ENCODE results near the gene LTB4R2. TPM values are rescaled to one million over a fixed set of nuclear protein-coding genes. Genes with fewer than 3 reads are reported as not detected.

LTB4R2 gene
- total RNA-seq, 2 donors from 2014 or later, result 19.5 to 27.3 TPM

DNA sequence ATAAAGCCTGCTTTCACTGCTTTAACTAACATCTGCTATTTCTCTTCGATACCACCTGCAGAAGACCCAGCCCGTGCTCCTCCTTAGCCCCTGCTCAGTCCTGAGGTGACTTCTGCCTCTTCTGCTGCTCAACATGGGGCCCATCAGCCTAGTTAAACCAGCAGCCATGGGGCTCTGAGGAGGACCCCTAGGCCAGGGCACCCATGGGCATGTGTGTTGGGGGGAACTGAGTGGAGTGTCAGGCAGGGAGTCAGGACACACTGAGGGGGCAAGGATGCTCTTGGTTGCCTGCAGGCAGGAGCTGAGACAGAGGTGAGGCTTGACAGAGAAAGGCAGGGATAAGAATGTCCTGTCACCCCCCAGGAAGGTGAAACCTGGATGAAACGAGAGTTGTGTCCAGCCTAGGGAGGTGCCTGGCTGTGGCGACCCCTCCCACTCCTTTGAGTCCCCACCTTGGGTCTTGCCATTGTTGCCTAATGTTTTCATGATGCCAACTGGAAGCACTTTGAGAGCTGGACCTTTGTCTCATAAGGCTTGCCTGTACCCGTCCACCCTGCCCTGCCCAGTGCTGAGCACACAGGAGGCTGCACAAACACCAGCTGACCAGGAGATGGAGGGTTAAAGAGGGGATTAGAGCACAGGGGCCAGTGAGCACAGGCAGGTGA, 26.0 kb upstream of the LTB4R2 start:
- Histone ChIP-seq H3K36me3 (no peaks in the 10 kb centered on the region), H3K4me3 (no peak overlapping the region), H3K9me3 (no peaks in the 10 kb centered on the region), H3K4me1 (replicated peaks) (no peaks in the 10 kb centered on the region), H3K27me3 (replicated peaks; ENCODE audit: insufficient read depth) (no peaks in the 10 kb centered on the region), H3K27ac (no peak overlapping the region)
- DNase-seq (ENCODE audit: low spot score), result no peak
- TF ChIP-seq POLR2A (IDR thresholded peaks at IDR 0.05) (no peak), POLR2AphosphoS5 (IDR thresholded peaks at IDR 0.05) (no peak)
- TF ChIP-seq, protein P1, sequence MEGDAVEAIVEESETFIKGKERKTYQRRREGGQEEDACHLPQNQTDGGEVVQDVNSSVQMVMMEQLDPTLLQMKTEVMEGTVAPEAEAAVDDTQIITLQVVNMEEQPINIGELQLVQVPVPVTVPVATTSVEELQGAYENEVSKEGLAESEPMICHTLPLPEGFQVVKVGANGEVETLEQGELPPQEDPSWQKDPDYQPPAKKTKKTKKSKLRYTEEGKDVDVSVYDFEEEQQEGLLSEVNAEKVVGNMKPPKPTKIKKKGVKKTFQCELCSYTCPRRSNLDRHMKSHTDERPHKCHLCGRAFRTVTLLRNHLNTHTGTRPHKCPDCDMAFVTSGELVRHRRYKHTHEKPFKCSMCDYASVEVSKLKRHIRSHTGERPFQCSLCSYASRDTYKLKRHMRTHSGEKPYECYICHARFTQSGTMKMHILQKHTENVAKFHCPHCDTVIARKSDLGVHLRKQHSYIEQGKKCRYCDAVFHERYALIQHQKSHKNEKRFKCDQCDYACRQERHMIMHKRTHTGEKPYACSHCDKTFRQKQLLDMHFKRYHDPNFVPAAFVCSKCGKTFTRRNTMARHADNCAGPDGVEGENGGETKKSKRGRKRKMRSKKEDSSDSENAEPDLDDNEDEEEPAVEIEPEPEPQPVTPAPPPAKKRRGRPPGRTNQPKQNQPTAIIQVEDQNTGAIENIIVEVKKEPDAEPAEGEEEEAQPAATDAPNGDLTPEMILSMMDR (IDR thresholded peaks at IDR 0.05), result no peak
- 78% methylated on average over 5 of the region's 5 CpGs for WGBS
- intact Hi-C loops (cut with DNase I), result no loop called here

GRCh38 chr14:24284501-24285035, 25.4 kb upstream of the LTB4R2 start:
- H3K4me1 ChIP-seq (replicated peaks), result no peaks in the 10 kb centered on the region
- H3K36me3 ChIP-seq, result no peaks in the 10 kb centered on the region
- no peaks in the 10 kb centered on the region for H3K27me3 ChIP-seq (replicated peaks; ENCODE audit: insufficient read depth)
- DNase-seq (ENCODE audit: low spot score), result no peak
- intact Hi-C loops (cut with DNase I), result no loop called here
- no peak for TF ChIP-seq POLR2AphosphoS5 (IDR thresholded peaks at IDR 0.05)
- TF ChIP-seq, protein P1 (IDR thresholded peaks at IDR 0.05), result no peak
- no peak for TF ChIP-seq POLR2A (IDR thresholded peaks at IDR 0.05)
- no peaks in the 10 kb centered on the region for H3K9me3 ChIP-seq
- H3K27ac ChIP-seq, result no peak overlapping the region
- no peak overlapping the region for H3K4me3 ChIP-seq
- WGBS, result 78% methylated on average over 11 of the region's 11 CpGs

GRCh38 chr14:24285351-24285750, 24.6 kb upstream of the LTB4R2 start:
- Histone ChIP-seq H3K4me3 (no peak overlapping the region), H3K27me3 (replicated peaks; ENCODE audit: insufficient read depth) (no peaks in the 10 kb centered on the region), H3K36me3 (no peaks in the 10 kb centered on the region), H3K9me3 (no peaks in the 10 kb centered on the region), H3K4me1 (replicated peaks) (no peaks in the 10 kb centered on the region), H3K27ac (no peak overlapping the region)
- 57% methylated on average over 4 of the region's 4 CpGs for WGBS
- TF ChIP-seq POLR2AphosphoS5 (IDR thresholded peaks at IDR 0.05) (no peak), POLR2A (IDR thresholded peaks at IDR 0.05) (no peak)
- DNase-seq (ENCODE audit: low spot score), result no peak
- intact Hi-C loops (cut with DNase I), result no loop called here

GRCh38 chr14:24286996-24287395, 22.9 kb upstream of the LTB4R2 start:
- H3K4me3 ChIP-seq, result no peak overlapping the region
- TF ChIP-seq POLR2AphosphoS5 (IDR thresholded peaks at IDR 0.05) (no peak), POLR2A (IDR thresholded peaks at IDR 0.05) (no peak)
- TF ChIP-seq, protein P1 (IDR thresholded peaks at IDR 0.05), result no peak
- intact Hi-C loops (cut with DNase I), result no loop called here
- H3K27ac ChIP-seq, result no peak overlapping the region
- no peaks in the 10 kb centered on the region for H3K27me3 ChIP-seq (replicated peaks; ENCODE audit: insufficient read depth)
- H3K9me3 ChIP-seq, result no peaks in the 10 kb centered on the region
- WGBS, result 96% methylated on average over 5 of the region's 5 CpGs
- H3K36me3 ChIP-seq, result no peaks in the 10 kb centered on the region
- DNase-seq (ENCODE audit: low spot score), result no peak
- H3K4me1 ChIP-seq (replicated peaks), result no peaks in the 10 kb centered on the region

- DNase-seq (ENCODE audit: low spot score), result no peak
- H3K4me1 ChIP-seq (replicated peaks), result no peaks in the 10 kb centered on the region
- no peaks in the 10 kb centered on the region for H3K27me3 ChIP-seq (replicated peaks; ENCODE audit: insufficient read depth)
- no peaks in the 10 kb centered on the region for H3K9me3 ChIP-seq
- no peak overlapping the region for H3K4me3 ChIP-seq
- H3K36me3 ChIP-seq, result no peaks in the 10 kb centered on the region
- TF ChIP-seq POLR2AphosphoS5 (IDR thresholded peaks at IDR 0.05) (no peak), POLR2A (IDR thresholded peaks at IDR 0.05) (no peak)
- TF ChIP-seq, protein P1 (IDR thresholded peaks at IDR 0.05), result no peak
- H3K27ac ChIP-seq, result no peak overlapping the region
- intact Hi-C loops (cut with DNase I), result no loop called here
- WGBS, result 78% methylated on average over 6 of the region's 6 CpGs
Observed at GRCh38 chr14:24289649-24290280, 20.2 kb upstream of the LTB4R2 start.

Data from prostate gland (tissue), 2 donors.